Activated T-helper 1 cell treated with Interleukin-2 at 50 U/mL for 16 hours (primary cell): ENCODE results near the gene RRAGC.
"Not testable (repeated sequence)": the region's sequence is repeated elsewhere in the genome, so short reads cannot be mapped to it uniquely, and the experiment has no call there.

Source experiments
- DNase-seq: peaks from one replicate; pipeline ENCODE4 v3.0.0-alpha.2; 2020; ENCODE audit warnings: low read depth

The RRAGC gene

GRCh38 chr1:38852780-38853179 is 6.8 kb downstream of the RRAGC start:
- no peak for DNase-seq

- no peak for DNase-seq
These were observed 11.5 kb downstream of the RRAGC start for GRCh38 chr1:38848071-38848470.

GRCh38 chr1:38846210-38846609 is 13.4 kb downstream of the RRAGC start:
- DNase-seq: no peak

- not testable (repeated sequence) for DNase-seq
These were observed 14.5 kb downstream of the RRAGC start for GRCh38 chr1:38845088-38845487.

- DNase-seq: no peak
These were observed 19.3 kb downstream of the RRAGC start for GRCh38 chr1:38840281-38840680.

GRCh38 chr1:38839363-38839762 is 20.2 kb downstream of the RRAGC start:
- no peak for DNase-seq

GRCh38 chr1:38836316-38836715 is 23.3 kb downstream of the RRAGC start:
- DNase-seq: not testable (repeated sequence)

- DNase-seq: no peak
These were observed 24.4 kb downstream of the RRAGC start for GRCh38 chr1:38834937-38835827.

- no peak for DNase-seq
These were observed 25.3 kb downstream of the RRAGC start for GRCh38 chr1:38834221-38834782.

GRCh38 chr1:38833146-38833545 is 26.4 kb downstream of the RRAGC start:
- no peak for DNase-seq

GRCh38 chr1:38832370-38832734 is 27.2 kb downstream of the RRAGC start:
- DNase-seq: no peak

- no peak for DNase-seq
These were observed 27.7 kb downstream of the RRAGC start for GRCh38 chr1:38831731-38832369.

- no peak for DNase-seq
These were observed 30.2 kb downstream of the RRAGC start for GRCh38 chr1:38829368-38829767.

- no peak for DNase-seq
These were observed 32.3 kb downstream of the RRAGC start for GRCh38 chr1:38827318-38827717.

- DNase-seq: no peak
These were observed 32.7 kb downstream of the RRAGC start for GRCh38 chr1:38826886-38827285.

GRCh38 chr1:38826262-38826661 is 33.3 kb downstream of the RRAGC start:
- DNase-seq: no peak

- DNase-seq: no peak
These were observed 38.7 kb downstream of the RRAGC start for GRCh38 chr1:38820860-38821259.

- no peak for DNase-seq
These were observed 40.1 kb downstream of the RRAGC start for GRCh38 chr1:38819516-38819915.

GRCh38 chr1:38819040-38819439 is 40.5 kb downstream of the RRAGC start:
- no peak for DNase-seq

- peak; percentile 12 for DNase-seq
These were observed 41.2 kb downstream of the RRAGC start for GRCh38 chr1:38818175-38818976.

- no peak for DNase-seq
These were observed 42.1 kb downstream of the RRAGC start for GRCh38 chr1:38817267-38818174.
